Stimulated activated CD4-positive, alpha-beta T cell treated with anti-CD3 and anti-CD28 coated beads, Interleukin-4, amount 100 ng/mL, for 1 hour (primary cell): ENCODE data around the gene ADD3.
"Not testable (repeated sequence)": the region's sequence is repeated elsewhere in the genome, so short reads cannot be mapped to it uniquely, and the experiment has no call there.

ENCODE experiments used
- DNase-seq: peaks from one replicate; pipeline ENCODE4 v3.0.0-alpha.2; 2020

Gene ADD3

DNA sequence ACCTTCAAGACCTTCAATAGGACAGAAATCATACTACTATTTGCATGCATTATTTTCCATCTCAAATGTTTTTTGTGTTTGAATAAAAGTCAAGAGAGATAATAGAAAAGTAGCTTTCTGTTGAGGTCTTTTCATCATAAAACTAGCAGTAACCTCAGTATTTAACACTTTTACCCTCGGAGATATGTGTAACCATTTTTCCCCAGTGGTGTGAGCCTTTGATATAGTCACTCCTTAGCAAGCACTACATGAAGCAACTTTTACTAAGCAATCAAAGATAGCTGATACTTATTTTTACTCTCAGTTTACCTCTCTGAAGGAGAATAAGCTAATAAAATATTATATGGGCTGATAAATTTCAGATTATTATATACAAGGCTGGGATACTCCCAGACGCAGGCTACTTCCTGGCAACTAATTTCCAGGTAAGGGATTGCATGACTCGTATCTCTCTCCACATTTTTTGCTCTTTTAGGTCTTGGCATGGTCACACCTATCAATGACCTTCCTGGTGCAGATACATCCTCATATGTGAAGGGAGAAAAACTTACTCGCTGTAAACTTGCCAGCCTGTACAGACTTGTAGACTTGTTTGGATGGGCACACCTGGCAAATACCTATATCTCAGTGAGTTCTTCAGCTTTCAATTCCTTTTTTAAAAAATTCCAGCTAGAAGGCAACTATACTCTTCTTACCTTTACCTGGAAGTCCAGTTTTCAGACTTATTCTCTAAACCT is 108.2 kb downstream of the ADD3 start:
- no peak for DNase-seq

DNA sequence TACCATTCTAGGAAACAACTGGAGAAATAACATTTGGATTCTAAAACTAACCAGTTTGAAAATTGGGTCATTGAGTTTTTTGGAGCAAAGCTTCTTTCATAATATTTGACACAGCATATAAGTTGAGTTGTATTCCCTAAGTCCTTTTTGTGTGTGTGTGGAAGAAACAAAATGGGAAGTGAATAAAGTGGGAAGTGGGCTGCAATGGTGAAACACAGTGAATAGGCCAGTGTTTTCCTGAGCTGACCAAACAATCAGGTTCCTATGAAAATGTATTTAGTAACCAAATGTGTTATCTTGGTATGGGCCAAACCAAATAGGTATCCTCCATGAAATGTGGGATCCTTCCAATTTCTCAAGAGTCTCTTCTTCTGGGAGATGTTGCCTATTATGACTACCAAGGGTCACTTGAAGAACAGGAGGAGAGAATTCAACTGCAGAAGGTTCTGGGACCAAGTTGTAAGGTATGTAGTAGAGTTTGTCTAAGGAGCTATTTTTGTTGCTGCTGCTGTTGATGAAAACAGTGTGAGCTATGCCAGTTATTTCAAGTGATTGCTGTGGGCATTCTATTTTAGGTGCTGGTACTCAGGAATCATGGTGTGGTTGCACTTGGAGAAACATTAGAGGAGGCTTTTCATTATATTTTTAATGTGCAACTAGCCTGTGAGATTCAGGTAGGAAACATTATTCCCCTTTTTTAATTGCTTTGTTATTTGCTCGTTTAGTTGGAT is 111.3 kb downstream of the ADD3 start:
- no peak for DNase-seq

- DNase-seq: no peak
Observed at GRCh38 chr10:110123594-110123993, 115.8 kb downstream of the ADD3 start.

DNA sequence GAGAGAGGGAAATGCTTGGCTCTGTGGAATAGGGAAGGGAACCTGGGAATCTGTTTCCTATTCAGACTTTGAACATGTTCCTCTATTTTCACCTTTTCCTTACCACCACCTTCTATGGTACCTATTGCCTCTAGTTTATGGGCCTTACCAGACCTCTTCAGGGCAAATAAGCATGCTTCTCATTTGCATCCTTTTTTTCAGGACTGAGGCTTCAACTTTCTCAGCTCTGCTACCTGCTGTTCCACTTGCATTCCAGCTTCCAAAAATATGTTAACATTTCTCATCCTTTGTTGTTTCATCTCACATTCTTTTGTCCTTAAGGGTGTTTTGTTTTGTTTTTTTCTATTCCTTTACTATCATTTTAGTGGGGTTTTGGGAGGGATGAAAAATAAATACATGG is 121.7 kb downstream of the ADD3 start:
- no peak for DNase-seq

- no peak for DNase-seq
Observed at GRCh38 chr10:110134917-110135316, 127.1 kb downstream of the ADD3 start.

GRCh38 chr10:110135836-110136235 is 128.1 kb downstream of the ADD3 start:
- DNase-seq: not testable (repeated sequence)

GRCh38 chr10:110137142-110137545 is 129.4 kb downstream of the ADD3 start:
- DNase-seq: no peak

DNA sequence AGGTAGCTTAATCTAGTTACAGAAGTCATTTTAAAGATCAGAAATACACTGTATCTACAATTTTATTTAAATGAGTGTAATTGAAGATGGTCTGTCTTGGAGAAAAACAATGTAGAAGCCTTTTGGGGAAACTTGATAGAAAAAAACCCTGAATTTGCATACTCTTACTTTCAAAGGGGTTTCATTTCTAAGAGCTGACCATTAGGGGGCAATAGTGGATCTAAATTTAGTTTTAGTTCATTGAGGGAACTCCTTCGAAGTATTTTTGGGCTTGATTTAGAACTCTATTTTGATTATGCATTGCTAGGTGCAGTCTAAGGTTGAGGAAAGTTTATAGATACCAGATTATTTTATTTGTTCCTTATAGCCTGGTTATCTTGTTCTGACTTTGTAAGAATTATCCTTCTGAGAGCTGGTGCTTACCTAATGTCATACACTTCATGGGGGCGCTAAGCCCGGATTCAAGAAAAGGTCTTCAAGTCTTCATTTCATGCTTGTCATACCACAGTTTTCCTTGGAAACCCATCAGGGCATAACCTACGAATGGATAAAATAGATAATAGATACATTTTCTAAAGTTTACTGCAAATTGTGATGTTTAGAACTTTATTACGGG is 130.5 kb downstream of the ADD3 start:
- DNase-seq: no peak

DNA sequence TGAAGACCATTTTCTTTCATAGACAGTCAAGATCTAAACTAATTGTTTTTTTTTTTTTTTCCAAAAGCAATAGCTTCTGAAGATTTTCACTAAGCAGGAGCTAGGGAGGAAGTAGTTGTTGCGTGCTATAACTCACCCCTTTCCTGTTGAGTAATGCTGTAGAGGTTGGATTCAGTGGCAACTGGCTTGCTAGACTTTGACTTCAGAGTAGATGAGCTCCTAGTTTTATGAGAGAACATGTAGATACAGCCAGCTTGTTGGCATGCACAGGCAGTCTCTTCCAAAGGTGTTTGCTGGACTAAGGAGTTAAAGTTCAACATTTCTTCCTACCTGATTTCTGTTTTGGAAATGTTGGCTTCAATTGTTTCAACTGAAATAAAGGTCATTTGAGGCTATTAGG is 133.4 kb downstream of the ADD3 start:
- DNase-seq: no peak

DNA sequence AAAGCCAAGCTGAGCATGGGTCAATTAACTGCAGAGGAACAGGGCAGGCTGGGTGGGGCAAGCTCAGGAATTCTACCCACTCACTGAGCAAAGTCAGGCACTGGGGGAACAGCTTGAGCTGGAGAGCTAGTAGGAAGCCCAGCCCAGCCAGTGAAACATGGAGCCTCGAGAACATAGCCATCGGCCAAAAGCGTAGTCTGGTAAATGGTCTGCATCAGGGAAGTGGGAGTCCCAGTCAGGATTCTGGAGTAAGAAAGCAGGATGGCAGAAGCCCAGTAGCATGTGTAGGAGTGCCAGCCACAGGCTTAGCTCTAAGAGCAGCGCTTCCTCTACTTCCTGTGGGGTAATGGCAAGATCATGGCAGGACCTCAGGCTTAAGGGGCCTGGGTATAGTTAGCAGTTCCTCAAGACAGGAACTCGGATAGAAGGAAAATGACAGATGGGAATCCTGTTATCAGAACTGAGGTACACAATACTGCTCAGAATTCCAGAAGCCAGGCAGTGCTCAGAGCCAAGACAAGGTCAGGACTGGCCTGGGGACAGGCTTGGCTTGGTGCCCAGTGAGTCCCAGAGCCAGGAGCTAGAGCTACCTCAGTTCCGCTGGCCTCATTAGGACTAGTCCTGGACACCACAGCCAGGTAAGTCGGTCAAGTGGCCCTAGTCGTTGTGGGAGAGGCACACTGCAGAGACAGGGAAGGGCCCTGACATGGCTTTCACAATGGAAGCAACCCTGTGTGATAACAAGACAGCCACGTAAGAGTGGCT is 134.3 kb downstream of the ADD3 start:
- DNase-seq: no peak

DNA sequence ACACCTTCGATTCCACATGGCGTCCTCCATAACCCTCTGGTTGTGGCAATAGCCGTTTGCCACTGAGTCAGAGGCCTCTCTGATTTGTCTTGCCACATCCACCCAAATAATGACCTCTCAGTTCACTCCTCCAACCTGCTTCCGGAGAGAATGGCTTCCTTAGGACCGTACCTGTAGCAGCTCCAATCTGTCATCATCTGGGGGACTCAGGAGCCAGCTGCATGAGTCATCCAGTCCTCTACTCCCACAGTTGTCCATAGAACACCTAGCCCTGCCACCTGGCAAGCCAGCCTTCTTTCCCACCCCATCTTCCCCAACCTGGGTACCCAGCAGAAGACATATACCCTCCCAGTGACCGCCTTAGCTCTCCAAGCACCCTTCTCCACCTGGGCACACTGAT is 135.2 kb downstream of the ADD3 start:
- no peak for DNase-seq

DNA sequence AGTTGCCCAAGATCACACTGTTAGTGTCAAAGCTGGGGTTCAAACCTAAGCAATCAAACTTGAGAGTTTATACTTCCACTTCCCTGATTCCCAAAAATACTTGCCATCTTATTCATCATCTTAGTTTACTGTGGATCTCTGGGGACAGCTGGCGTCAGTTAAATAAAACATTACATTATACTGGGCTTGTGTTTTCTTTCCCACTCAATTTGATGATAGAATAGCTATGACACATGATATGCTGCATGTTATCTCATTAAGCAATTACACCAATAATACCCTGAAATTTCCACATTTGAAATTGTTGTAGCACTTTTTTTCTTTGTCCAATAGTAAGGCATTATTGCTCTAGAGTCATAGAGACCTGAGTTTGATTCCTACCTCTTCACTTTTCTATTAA is 136.7 kb downstream of the ADD3 start:
- DNase-seq: no peak

DNA sequence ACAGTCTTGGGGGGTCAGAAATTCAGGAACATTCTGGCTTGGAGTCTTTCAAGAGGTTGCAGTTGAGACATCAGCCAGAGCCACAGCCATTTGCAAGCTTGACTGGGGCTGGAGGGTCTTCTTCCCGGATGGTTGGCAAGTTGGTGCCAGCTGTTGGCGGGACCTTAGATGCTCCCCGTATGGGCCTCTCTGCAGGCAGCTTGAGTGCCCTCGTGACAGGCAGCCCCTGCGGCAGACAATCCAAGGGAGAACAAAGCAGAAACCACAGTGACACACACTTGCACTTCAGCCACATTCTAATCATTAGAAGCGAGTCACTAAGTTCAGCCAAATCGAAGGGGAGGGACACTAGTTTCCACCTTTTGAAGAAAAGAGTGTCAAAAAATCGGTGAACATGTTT is 140.2 kb downstream of the ADD3 start:
- no peak for DNase-seq

DNA sequence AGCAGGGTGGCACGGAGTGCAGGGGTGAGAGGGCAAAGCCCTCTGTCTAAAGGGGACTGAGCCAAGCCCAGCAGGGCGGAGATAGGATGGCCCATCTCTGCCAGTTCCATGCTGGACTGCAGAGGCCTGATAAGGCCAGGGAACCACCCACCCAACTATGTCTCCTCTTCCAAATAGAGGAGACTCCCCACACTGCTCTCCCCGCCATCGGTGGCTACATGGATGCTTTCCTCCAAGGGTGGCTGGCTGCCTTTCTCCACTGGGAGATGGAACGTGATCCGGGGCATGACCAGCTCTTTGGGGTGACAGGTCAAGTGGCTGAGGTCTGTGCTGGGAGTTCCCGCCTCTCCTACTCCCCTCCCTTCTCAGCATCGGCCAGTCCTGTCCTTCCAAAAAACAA is 141.5 kb downstream of the ADD3 start:
- DNase-seq: no peak

DNA sequence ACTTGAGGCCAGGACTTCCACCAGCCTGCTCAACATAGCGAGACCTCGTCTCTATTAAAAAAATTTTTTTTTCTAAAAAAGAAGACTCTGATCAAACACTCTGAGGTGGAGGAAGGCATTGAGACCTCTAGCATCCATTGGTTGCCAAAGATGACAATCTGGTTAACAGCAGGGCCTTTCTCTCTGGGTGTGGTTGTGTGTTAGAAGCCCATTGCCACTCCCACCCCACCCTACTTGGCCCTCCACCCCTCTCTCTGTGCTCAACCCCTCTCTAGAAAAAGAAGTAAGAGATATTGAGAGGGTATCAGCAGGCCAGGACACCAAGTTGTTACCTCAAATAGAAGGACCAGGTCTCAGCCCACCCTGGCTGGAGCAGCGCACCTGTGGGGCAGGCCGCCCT is 142.3 kb downstream of the ADD3 start:
- DNase-seq: no peak

GRCh38 chr10:110150981-110151380 is 143.2 kb downstream of the ADD3 start:
- DNase-seq: no peak

DNA sequence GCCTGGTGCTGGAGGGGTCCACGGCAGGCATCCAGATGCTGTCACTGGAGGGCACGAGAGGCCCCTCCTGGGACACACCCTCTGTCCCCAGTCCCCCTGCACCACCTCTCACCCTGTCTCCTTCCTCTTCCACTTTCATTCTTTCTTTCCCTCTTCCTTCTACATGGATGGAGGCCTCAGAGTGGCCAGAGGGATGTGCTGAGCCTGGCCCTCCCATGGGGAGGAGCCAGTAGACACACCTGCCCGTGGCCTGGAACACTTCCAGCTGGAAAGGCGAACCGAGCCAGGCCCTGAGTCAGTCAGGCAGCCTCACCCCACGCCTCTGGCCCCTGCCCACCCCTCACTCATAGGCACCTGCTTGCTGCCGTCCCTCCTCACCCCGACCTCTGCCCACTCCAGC is 143.7 kb downstream of the ADD3 start:
- no peak for DNase-seq

- no peak for DNase-seq
Observed at GRCh38 chr10:110151971-110152370, 144.2 kb downstream of the ADD3 start.

DNA sequence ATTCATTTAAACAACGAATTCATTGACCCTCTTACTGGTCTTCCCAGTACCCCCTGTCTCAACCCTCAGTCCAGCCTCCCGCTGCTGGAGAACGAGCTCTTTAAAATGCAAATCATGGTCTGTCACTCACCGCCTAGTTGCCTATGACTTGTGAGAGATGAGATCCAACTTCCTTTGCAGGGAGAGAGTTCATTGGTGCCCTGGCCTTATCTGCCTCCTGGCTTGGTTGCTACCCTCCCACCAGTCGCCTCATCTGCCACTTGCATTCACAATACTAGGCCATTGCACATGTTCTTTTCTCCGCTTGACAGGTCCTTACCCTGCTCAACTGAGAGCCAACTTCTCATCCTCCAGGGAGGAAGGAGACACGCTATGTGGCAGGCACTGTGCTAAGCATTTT is 145.6 kb downstream of the ADD3 start:
- DNase-seq: no peak

- DNase-seq: no peak
Observed at GRCh38 chr10:110156046-110156445, 148.3 kb downstream of the ADD3 start.

GRCh38 chr10:110158051-110159005 is 150.5 kb downstream of the ADD3 start:
- DNase-seq: no peak

DNA sequence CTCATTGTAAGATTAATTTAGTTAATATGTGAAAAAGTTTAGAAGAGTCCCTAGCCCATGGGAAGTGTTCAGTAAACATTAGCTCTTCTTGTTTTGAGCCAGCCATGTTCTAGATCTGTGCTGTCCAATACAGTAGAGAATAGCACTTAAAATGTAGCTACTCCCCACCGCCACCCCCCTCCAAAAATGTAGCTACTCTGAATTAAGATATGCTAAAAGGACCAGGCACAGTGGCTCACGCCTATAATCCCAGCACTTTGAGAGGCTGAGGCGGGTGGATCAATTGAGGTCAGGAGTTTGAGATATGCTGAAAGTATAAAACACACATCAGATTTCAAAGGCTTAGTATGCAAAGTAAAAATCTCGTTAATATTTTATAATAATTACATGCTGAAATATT is 152.3 kb downstream of the ADD3 start:
- no peak for DNase-seq
